GM19395 (cell line): ENCODE data around the gene SLC9B2.

Experiments used
- ATAC-seq: cut with Tn5 transposase; IDR thresholded peaks from one replicate; pipeline ENCODE4 v1.9.1; 2021; ENCODE audit warnings: mild to moderate bottlenecking, moderate library complexity; ENCODE audit not compliant: unreplicated experiment

Gene SLC9B2, protein sequence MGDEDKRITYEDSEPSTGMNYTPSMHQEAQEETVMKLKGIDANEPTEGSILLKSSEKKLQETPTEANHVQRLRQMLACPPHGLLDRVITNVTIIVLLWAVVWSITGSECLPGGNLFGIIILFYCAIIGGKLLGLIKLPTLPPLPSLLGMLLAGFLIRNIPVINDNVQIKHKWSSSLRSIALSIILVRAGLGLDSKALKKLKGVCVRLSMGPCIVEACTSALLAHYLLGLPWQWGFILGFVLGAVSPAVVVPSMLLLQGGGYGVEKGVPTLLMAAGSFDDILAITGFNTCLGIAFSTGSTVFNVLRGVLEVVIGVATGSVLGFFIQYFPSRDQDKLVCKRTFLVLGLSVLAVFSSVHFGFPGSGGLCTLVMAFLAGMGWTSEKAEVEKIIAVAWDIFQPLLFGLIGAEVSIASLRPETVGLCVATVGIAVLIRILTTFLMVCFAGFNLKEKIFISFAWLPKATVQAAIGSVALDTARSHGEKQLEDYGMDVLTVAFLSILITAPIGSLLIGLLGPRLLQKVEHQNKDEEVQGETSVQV

GRCh38 chr4:103076747-103077347 is at the start of gene SLC9B2:
Gene SLC9B2 (minus strand): TSS chr4:103076761. CDS start chr4:103067550, 9,211 bp downstream.
- peak; percentile 48 for ATAC-seq

- no peak for ATAC-seq
Measured at GRCh38 chr4:103126126-103126525, 49.6 kb upstream of the SLC9B2 start.

DNA sequence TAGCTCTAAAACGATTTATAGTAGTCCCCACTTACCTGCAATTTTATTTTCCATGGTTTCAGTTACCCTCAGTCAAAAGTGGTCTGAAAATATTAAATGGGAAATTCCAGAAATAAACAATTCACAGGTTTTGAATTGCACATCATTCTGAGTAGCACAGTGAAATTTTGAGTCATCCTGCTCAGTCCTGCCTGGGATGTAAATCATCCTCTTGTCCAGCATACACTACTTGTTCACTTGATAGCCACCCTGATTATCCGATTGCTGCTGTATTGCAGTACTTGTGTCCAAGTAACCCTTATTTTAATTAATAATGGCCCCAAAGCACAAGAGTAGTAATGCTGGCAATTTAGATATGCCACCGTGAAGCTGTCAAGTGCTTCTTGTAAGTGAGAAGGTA is 46.6 kb upstream of the SLC9B2 start:
- no peak for ATAC-seq

DNA sequence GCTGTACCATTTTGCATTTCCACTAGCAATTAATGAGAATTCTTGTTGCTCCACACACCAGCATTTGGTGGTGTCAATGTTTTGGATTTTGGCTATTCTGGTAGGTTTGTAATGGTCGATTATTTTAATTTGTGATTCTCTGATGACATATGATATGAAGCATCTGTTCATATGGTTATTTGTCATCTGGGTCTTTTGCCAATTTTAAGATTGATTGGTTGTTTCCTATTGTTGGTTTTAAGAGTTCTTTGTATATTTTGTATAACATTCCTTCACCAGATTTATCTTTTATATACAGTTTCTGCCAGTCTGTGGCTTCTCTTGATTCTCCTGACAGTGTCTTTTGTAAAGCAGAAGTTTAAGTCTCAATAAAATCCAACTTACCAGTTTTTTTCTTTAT is 41.6 kb upstream of the SLC9B2 start:
- ATAC-seq: no peak

- ATAC-seq: no peak
Measured at GRCh38 chr4:103111598-103111997, 35.0 kb upstream of the SLC9B2 start.

DNA sequence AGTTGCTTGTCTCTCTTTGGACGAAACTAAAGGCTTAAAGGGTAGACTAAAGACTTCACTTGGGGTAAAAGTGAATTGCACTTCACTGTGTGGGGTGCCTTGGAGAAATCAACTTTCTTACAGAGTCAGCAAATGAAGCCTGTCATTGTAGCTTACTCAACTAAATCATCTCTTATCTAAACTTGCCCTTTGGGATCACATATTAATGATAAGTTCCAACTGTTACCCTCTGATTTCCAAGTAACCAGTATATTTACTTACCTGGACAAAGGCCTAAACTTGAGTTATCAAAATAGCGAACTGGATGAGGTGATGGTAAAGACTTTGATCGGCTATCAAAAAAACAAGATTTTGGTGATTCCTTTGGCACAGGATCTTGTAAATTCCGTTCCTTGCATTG is 32.0 kb upstream of the SLC9B2 start:
- no peak for ATAC-seq

GRCh38 chr4:103105558-103106356 is 29.2 kb upstream of the SLC9B2 start:
- ATAC-seq: no peak

DNA sequence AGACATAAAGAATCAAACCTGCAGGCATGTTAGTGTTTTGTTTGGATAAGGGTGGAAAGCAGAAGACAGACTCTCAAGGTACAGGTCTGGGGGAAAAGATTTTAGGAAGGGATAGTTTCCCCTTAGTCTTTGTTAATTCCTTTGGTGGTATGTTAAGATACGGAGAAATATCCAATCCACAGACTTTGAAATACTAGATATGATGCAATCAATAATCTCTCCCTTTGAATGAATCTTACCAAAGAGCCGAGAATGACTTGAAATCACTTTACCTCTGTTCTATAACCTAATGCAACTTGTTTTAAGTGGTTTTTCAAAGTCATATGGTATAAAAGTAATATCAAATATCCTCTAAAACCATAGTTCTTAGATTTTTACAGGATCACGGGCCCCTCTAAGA is 28.3 kb upstream of the SLC9B2 start:
- no peak for ATAC-seq

GRCh38 chr4:103100691-103101090 is 24.1 kb upstream of the SLC9B2 start:
- no peak for ATAC-seq

DNA sequence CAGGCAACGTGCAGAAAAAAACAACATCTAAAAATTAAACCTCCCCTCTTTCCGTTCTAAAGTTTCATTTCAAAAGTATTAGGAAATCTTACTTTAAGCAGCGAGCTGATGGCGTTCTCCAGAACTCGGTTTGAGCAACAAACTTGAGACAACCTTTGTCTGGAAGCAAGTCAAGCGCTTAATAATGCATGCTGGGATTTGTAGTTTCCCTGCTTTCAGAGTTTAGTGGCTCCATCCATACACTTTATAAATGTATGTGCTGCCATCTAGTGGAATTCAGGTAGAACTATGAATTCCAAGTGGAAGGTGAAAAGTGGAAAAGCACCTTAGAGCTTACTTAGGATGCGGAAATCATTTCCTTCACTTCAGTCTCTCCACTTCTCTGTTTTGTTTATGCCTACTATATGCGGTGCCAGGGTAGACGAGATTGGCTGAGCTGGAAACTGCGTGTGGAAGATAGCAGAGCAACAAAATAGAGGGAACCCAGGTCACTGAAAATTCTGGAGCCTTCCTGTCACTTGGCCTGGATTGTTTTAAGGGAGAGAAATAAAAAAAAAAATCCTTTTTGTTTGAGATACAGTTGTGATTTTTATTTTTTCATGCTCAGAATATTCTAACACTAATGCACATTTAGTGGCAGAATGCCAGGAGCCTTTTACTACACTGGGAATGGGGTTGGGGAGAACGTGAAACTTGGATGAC is 23.3 kb upstream of the SLC9B2 start, which contains the start of gene BDH2:
Gene BDH2 (minus strand): TSS at position 144 of the 702 bp plus-strand sequence. CDS start 3,580 bp downstream, outside the sequence.
- ATAC-seq: peak; percentile 96

- ATAC-seq: no peak
Measured at GRCh38 chr4:103098756-103099440, 22.3 kb upstream of the SLC9B2 start.

DNA sequence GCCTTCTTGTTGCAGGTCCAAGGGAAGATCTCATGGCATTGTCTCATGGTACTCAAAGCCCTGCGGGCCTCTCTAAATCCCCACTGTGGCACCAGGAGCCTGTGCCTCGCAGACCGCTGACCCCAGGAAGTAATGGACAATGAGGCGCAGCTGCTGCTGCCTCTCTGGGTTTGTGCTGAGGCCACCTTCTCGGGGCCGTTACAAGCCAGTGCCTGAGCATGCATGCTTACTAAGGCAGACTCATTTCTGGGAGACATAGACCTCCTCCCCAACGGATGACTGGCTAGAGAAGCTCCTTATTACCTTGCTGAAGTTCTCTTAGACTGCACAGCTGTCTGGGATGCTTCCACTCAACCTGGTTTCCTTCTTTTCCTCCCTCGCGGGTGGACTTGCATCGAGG is 21.8 kb upstream of the SLC9B2 start:
- ATAC-seq: no peak

GRCh38 chr4:103097112-103097511 is 20.6 kb upstream of the SLC9B2 start:
- ATAC-seq: no peak

- no peak for ATAC-seq
Measured at GRCh38 chr4:103095080-103095479, 18.5 kb upstream of the SLC9B2 start.

DNA sequence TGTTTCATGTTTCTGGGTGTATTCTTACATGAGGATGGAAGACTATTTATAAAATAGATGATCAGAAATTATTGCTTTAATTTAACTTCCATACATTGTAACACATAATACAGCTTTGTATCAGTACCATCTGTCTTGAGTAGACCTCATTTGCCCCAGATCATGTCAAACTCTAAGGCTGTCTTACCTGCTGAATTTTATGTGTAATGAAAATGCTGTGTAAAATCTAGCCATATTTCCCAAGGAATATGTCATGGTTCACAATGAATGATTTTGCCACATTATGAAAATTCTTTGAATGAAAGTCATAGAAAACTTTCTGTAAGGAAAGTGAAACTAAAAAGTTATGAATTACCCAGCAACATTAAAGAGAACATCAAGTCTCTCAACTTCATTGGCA is 15.7 kb upstream of the SLC9B2 start:
- no peak for ATAC-seq

DNA sequence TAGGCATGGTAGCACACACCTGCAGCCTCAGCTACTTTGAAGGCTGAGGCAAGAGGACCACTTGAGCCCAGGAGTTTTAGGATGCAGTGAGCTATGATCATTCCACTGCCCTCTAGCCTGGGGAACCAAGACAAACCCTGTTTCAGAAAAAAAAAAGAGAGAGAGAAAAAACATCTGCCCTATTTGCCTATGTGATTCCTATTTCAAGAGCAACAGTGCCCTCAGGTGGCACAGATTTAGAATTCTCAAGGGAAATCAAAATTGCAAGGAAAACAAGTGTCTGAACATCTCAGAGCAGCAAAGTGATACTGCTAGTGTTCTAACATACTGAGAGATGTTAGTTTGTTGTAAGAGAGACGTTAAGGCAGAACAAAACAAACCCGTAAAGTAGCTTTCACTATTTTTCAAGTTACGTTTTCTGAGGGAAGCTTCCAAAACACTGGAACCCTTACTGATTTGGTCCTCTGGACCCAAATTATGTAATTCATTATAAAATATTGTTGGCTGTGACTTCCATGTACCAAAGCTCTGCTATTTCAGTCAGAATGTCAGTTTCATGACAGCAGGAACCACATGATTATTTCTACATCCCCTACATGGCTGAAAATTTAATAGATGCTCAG is 15.2 kb upstream of the SLC9B2 start:
- ATAC-seq: peak; percentile 80

GRCh38 chr4:103089481-103089880 is 12.9 kb upstream of the SLC9B2 start:
- no peak for ATAC-seq

DNA sequence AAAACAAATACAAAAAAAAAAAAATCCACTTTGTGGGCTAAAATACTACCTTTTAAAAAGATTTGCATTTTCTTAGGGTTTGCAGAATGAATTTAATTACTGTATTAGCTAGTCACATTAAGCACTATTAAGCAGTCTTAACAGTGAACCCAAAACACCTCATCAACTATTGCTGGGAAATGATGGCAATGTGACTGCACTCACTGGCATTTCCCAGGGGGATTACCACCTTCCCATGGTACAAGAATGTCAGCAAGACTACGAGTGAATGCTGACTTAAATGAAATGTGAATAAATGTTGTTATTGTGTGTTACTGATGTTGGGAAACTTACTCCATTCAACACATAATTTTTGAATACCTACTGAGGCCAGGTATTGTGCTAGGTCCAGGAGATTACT is 10.0 kb upstream of the SLC9B2 start:
- ATAC-seq: no peak

- ATAC-seq: no peak
Measured at GRCh38 chr4:103085555-103086196, 9.1 kb upstream of the SLC9B2 start.
